DND-41 (cell line): ENCODE data around the gene SERGEF.

Source experiments
- ATAC-seq: fragments of 200-7000 bp; cut with Tn5 transposase; 3 replicates; pipeline ENCODE4 v1.9.1; 2021; ENCODE audit warnings: low read depth; ENCODE audit not compliant: insufficient read depth
- DNase-seq: peaks from one replicate; pipeline ENCODE4 v3.0.0-alpha.2; 2020
- H2AFZ ChIP-seq: 2 replicates; pipeline ENCODE4 v1.6.0; 2012; ENCODE audit warnings: low read depth, low read length
- H3K27ac ChIP-seq: 2 replicates; pipeline ENCODE4 v1.5.1; 2012; ENCODE audit warnings: low read length, inconsistent platforms
- H3K27me3 ChIP-seq: fragments of 200-600 bp; sonication (generic); 2 replicates; pipeline ENCODE4 v1.6.0; 2012; ENCODE audit warnings: low read length, mild to moderate bottlenecking, inconsistent platforms; ENCODE audit not compliant: insufficient read depth, poor library complexity
- H3K36me3 ChIP-seq: 2 replicates; pipeline ENCODE4 v1.5.1; 2012; ENCODE audit warnings: low read length, inconsistent platforms; ENCODE audit not compliant: insufficient read depth
- H3K4me1 ChIP-seq: 2 replicates; pipeline ENCODE4 v1.5.1; 2012; ENCODE audit warnings: mild to moderate bottlenecking, low read length; ENCODE audit not compliant: insufficient read depth
- H3K4me2 ChIP-seq: 2 replicates; pipeline ENCODE4 v1.6.0; 2012; ENCODE audit warnings: mild to moderate bottlenecking, moderate library complexity, low read length, inconsistent platforms; ENCODE audit not compliant: insufficient read depth
- H3K4me3 ChIP-seq, 2 experiments: fragments of 200-600 bp in 1 of 2; shearing (Covaris generic) in 1 of 2; 2 replicates each; pipeline ENCODE4 v1.5.1; 2012 to 2016; ENCODE audit warnings: inconsistent platforms in 2 of 2, low read length in 2 of 2, mild to moderate bottlenecking in 2 of 2, low read depth in 1 of 2, moderate library complexity in 1 of 2
- H3K79me2 ChIP-seq: 2 replicates; pipeline ENCODE4 v1.6.0; 2012; ENCODE audit warnings: low read length, inconsistent platforms; ENCODE audit not compliant: insufficient read depth
- H3K9ac ChIP-seq: 2 replicates; pipeline ENCODE4 v1.6.0; 2012; ENCODE audit warnings: low read depth, mild to moderate bottlenecking, inconsistent platforms, low read length, moderate library complexity
- H3K9me3 ChIP-seq: 2 replicates; pipeline ENCODE4 v1.5.1; 2012; ENCODE audit warnings: low read length, moderate library complexity, mild to moderate bottlenecking, inconsistent platforms; ENCODE audit not compliant: insufficient read depth, severe bottlenecking
- H4K20me1 ChIP-seq: 2 replicates; pipeline ENCODE4 v1.6.0; 2012; ENCODE audit warnings: low read length; ENCODE audit not compliant: insufficient read depth
- CTCF ChIP-seq: IDR thresholded peaks from 2 replicates; pipeline ENCODE4 v1.5.1; 2012; ENCODE audit warnings: borderline replicate concordance, low read length, moderate library complexity, mild to moderate bottlenecking; ENCODE audit not compliant: poor library complexity, severe bottlenecking; ENCODE audit errors: extremely low read depth
- EZH2 ChIP-seq: IDR thresholded peaks from 3 replicates; pipeline ENCODE4 v1.6.1; 2012; ENCODE audit warnings: borderline replicate concordance, low read depth, mild to moderate bottlenecking, moderate library complexity, low read length, inconsistent platforms; ENCODE audit not compliant: severe bottlenecking

Gene SERGEF

GRCh38 chr11:17822401-17822781, 190.5 kb downstream of the SERGEF start:
- Histone ChIP-seq H3K36me3 (no peaks in the 10 kb centered on the region), H3K9ac (no peak overlapping the region), H3K4me1 (no peaks in the 10 kb centered on the region), H3K4me3 (no peak overlapping the region), H3K27ac (no peak overlapping the region), H3K27me3 (no peaks in the 10 kb centered on the region), H3K9me3 (no peaks in the 10 kb centered on the region), H4K20me1 (no peaks in the 10 kb centered on the region), H3K79me2 (no peaks in the 10 kb centered on the region), H2AFZ (no peak overlapping the region), H3K4me2 (no peak overlapping the region)
- ATAC-seq, result no peak
- DNase-seq, result no peak
- no peak for TF ChIP-seq CTCF
- TF ChIP-seq EZH2, result no peak

GRCh38 chr11:17821648-17822400, 191.0 kb downstream of the SERGEF start:
- Histone ChIP-seq H4K20me1 (no peaks in the 10 kb centered on the region), H3K4me3 (no peak overlapping the region), H3K4me1 (no peaks in the 10 kb centered on the region), H3K27me3 (no peaks in the 10 kb centered on the region), H3K79me2 (no peaks in the 10 kb centered on the region), H3K9ac (no peak overlapping the region), H3K36me3 (no peaks in the 10 kb centered on the region), H2AFZ (no peak overlapping the region), H3K4me2 (no peak overlapping the region), H3K9me3 (no peaks in the 10 kb centered on the region), H3K27ac (no peak overlapping the region)
- no peak for DNase-seq
- no peak for ATAC-seq
- TF ChIP-seq CTCF, result no peak
- TF ChIP-seq EZH2, result no peak

- H4K20me1 ChIP-seq, result no peaks in the 10 kb centered on the region
- TF ChIP-seq EZH2 (no peak), CTCF (no peak)
- no peaks in the 10 kb centered on the region for H3K79me2 ChIP-seq
- no peaks in the 10 kb centered on the region for H3K4me1 ChIP-seq
- H3K9me3 ChIP-seq, result no peaks in the 10 kb centered on the region
- H3K27me3 ChIP-seq, result no peaks in the 10 kb centered on the region
- DNase-seq, result no peak
- H3K4me3 ChIP-seq, result no peak overlapping the region
- H3K9ac ChIP-seq, result no peak overlapping the region
- no peak overlapping the region for H3K4me2 ChIP-seq
- ATAC-seq, result no peak
- H3K36me3 ChIP-seq, result no peaks in the 10 kb centered on the region
- H3K27ac ChIP-seq, result no peak overlapping the region
- no peak overlapping the region for H2AFZ ChIP-seq
These were observed 196.5 kb downstream of the SERGEF start for GRCh38 chr11:17816232-17816931.
